HepG2 (cell line): Measurements from ENCODE around the gene TNFSF13. TPM values are rescaled to one million over a fixed set of nuclear protein-coding genes. Genes with fewer than 3 reads are reported as not detected.

Experiments used
- ATM ChIP-seq: fragments of 450-650 bp; IDR thresholded peaks from 2 replicates; pipeline ENCODE4 v1.7.1; 2017; ENCODE audit warnings: mild to moderate bottlenecking, borderline replicate concordance
- DNMT1 ChIP-seq: sonication (generic); formaldehyde crosslinking; IDR thresholded peaks from 2 replicates; pipeline ENCODE4 v1.5.1; 2020; ENCODE audit warnings: mild to moderate bottlenecking, missing genetic modification reagents
- PHF20 ChIP-seq: sonication (generic); formaldehyde crosslinking; IDR thresholded peaks from 2 replicates; pipeline ENCODE4 v1.5.0; 2020; ENCODE audit warnings: mild to moderate bottlenecking, missing genetic modification reagents
- ZBTB7A ChIP-seq: sonication (generic); formaldehyde crosslinking; IDR thresholded peaks from 2 replicates; pipeline ENCODE4 v1.8.0; 2022; ENCODE audit warnings: mild to moderate bottlenecking, missing genetic modification reagents
- ZFP36 ChIP-seq: fragments of 150-350 bp; IDR thresholded peaks from 2 replicates; pipeline ENCODE4 v1.6.1; 2018; ENCODE audit warnings: borderline replicate concordance, low read length, low read depth; ENCODE audit not compliant: partially characterized antibody
- ZFP82 ChIP-seq: sonication (generic); formaldehyde crosslinking; IDR thresholded peaks from 2 replicates; pipeline ENCODE4 v1.5.1; 2020; ENCODE audit warnings: mild to moderate bottlenecking, missing genetic modification reagents, borderline replicate concordance
- ZNF121 ChIP-seq: sonication (generic); formaldehyde crosslinking; IDR thresholded peaks from 2 replicates; pipeline ENCODE4 v1.5.0; 2020; ENCODE audit warnings: mild to moderate bottlenecking, missing genetic modification reagents
- ZNF441 ChIP-seq: sonication (generic); formaldehyde crosslinking; IDR thresholded peaks from 2 replicates; pipeline ENCODE4 v1.7.0; 2021; ENCODE audit warnings: missing genetic modification reagents, borderline replicate concordance
- ZNF724P ChIP-seq: sonication (generic); formaldehyde crosslinking; IDR thresholded peaks from 2 replicates; pipeline ENCODE4 v1.8.0; 2022; ENCODE audit warnings: missing genetic modification reagents, borderline replicate concordance
- polyA plus RNA-seq, 8 experiments: library from polyadenylated mRNA; depleted of rRNA in 3 of 8; stranded (reverse) in 7 of 8; unstranded in 1 of 8; fragments of >200 nt; fragmentation: Illumina TruSeq in 4 of 8; extraction: Trizol in 4 of 8; gene quantifications; 2 replicates each; pipeline versions ENCODE4 v1.2.1 to v1.2.3, GENCODE V29; 2011 to 2016; ENCODE audit warnings: low read depth in 4 of 8, missing spikeins in 1 of 8, mixed read lengths in 1 of 8; ENCODE audit not compliant: insufficient read depth in 1 of 8
- total RNA-seq, 5 experiments: library from RNA; depleted of rRNA; stranded (reverse); fragments of >200 nt; fragmentation: Illumina TruSeq; extraction: Trizol; gene quantifications; 2 replicates each; pipeline ENCODE4 v1.2.3, GENCODE V29; 2016; ENCODE audit warnings: low read depth in 1 of 5
- TF ChIP-seq, protein P1 (sequence below): fragments of 450-650 bp; IDR thresholded peaks from 2 replicates; pipeline ENCODE4 v1.6.1; 2016
- TF ChIP-seq, protein P2 (sequence below): sonication (generic); formaldehyde crosslinking; IDR thresholded peaks from 2 replicates; pipeline ENCODE4 v1.4.0; 2020; ENCODE audit warnings: mild to moderate bottlenecking, missing genetic modification reagents
- TF ChIP-seq, protein P3 (sequence below): sonication (generic); formaldehyde crosslinking; IDR thresholded peaks from 2 replicates; pipeline ENCODE4 v1.4.0; 2020; ENCODE audit warnings: missing genetic modification reagents; ENCODE audit errors: not compliant biosample characterization
- TF ChIP-seq, protein P4 (sequence below): sonication (generic); formaldehyde crosslinking; IDR thresholded peaks from 2 replicates; pipeline ENCODE4 v1.8.1; 2023; ENCODE audit warnings: missing genetic modification reagents, inconsistent platforms, borderline replicate concordance
- TF ChIP-seq, protein P5 (sequence below), 2 experiments: fragments of 450-650 bp in 1 of 2; sonication (generic) in 1 of 2; formaldehyde crosslinking; IDR thresholded peaks; 2 replicates each; pipeline versions ENCODE4 v1.5.0 to v1.8.0; 2020 to 2022; ENCODE audit warnings: mild to moderate bottlenecking in 1 of 2, missing genetic modification reagents in 1 of 2
- TF ChIP-seq, protein P6 (sequence below): IDR thresholded peaks from 2 replicates; pipeline ENCODE4 v1.4.0; 2020; ENCODE audit warnings: mild to moderate bottlenecking, missing genetic modification reagents
- TF ChIP-seq, protein P7 (sequence below): sonication (generic); formaldehyde crosslinking; IDR thresholded peaks from 2 replicates; pipeline ENCODE4 v1.8.1; 2023; ENCODE audit warnings: missing genetic modification reagents, mild to moderate bottlenecking, borderline replicate concordance
- TF ChIP-seq, protein P8 (sequence below): sonication (generic); formaldehyde crosslinking; conservative IDR thresholded peaks from 2 replicates; pipeline ENCODE4 v1.4.0; 2020; ENCODE audit warnings: missing genetic modification reagents

Gene TNFSF13
- total and polyA plus RNA-seq, 2 of the 13 experiments (the other 11 are each of a cell fraction or from before 2014, with no cell fraction given): 2.5 to 3.3 TPM

DNA sequence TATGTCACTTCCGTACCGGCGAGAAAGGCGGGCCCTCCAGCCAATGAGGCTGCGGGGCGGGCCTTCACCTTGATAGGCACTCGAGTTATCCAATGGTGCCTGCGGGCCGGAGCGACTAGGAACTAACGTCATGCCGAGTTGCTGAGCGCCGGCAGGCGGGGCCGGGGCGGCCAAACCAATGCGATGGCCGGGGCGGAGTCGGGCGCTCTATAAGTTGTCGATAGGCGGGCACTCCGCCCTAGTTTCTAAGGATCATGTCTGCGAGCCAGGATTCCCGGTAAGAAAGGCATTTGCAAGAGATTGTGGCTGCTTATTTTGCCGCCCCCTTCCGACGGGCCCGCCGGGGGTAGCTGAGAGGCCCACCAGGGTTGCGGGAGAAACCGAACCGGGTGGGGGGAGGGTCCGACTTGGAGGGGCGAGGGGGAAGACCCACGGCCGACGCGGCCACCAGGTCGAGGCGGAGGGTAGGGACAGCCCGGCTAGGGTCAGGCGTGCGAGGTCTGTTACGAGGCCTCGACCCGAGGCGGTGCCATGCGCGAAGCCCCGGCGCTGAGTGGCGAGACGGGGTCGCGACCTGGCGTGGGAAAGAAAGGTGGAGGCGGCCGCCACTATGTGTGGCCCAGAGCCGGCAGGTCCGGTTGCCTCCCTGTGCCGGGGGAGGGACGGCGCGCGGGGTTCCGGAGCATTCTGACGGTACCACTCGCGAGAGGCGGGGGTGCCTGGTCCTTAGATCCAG lies 14.2 kb downstream of the TNFSF13 start (continued):
- TF ChIP-seq, protein P1, sequence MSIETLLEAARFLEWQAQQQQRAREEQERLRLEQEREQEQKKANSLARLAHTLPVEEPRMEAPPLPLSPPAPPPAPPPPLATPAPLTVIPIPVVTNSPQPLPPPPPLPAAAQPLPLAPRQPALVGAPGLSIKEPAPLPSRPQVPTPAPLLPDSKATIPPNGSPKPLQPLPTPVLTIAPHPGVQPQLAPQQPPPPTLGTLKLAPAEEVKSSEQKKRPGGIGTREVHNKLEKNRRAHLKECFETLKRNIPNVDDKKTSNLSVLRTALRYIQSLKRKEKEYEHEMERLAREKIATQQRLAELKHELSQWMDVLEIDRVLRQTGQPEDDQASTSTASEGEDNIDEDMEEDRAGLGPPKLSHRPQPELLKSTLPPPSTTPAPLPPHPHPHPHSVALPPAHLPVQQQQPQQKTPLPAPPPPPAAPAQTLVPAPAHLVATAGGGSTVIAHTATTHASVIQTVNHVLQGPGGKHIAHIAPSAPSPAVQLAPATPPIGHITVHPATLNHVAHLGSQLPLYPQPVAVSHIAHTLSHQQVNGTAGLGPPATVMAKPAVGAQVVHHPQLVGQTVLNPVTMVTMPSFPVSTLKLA: no peak
- TF ChIP-seq, protein P2, sequence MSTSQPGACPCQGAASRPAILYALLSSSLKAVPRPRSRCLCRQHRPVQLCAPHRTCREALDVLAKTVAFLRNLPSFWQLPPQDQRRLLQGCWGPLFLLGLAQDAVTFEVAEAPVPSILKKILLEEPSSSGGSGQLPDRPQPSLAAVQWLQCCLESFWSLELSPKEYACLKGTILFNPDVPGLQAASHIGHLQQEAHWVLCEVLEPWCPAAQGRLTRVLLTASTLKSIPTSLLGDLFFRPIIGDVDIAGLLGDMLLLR (CRISPR knock-in tag): no peak
- TF ChIP-seq PHF20 (CRISPR knock-in tag) (no peak), ZFP82 (peak; percentile 62; the same call in 1 of the 2 replicates), ZNF724P (CRISPR knock-in tag) (0 out of 2 replicates have a peak, but pooled peaks have one; percentile 43), ZNF121 (peak; percentile 57; the same call in 1 of the 2 replicates), DNMT1 (no peak), ZFP36 (no peak), ZNF441 (peak; percentile 20; the same call in 1 of the 2 replicates), ZBTB7A (CRISPR knock-in tag) (no peak), ATM (no peak)
- TF ChIP-seq, protein P3, sequence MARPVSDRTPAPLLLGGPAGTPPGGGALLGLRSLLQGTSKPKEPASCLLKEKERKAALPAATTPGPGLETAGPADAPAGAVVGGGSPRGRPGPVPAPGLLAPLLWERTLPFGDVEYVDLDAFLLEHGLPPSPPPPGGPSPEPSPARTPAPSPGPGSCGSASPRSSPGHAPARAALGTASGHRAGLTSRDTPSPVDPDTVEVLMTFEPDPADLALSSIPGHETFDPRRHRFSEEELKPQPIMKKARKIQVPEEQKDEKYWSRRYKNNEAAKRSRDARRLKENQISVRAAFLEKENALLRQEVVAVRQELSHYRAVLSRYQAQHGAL (CRISPR knock-in tag): peak; percentile 26
- TF ChIP-seq, protein P4, sequence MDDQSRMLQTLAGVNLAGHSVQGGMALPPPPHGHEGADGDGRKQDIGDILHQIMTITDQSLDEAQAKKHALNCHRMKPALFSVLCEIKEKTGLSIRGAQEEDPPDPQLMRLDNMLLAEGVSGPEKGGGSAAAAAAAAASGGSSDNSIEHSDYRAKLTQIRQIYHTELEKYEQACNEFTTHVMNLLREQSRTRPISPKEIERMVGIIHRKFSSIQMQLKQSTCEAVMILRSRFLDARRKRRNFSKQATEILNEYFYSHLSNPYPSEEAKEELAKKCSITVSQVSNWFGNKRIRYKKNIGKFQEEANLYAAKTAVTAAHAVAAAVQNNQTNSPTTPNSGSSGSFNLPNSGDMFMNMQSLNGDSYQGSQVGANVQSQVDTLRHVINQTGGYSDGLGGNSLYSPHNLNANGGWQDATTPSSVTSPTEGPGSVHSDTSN (CRISPR knock-in tag): peak; percentile 98
- TF ChIP-seq, protein P5, sequence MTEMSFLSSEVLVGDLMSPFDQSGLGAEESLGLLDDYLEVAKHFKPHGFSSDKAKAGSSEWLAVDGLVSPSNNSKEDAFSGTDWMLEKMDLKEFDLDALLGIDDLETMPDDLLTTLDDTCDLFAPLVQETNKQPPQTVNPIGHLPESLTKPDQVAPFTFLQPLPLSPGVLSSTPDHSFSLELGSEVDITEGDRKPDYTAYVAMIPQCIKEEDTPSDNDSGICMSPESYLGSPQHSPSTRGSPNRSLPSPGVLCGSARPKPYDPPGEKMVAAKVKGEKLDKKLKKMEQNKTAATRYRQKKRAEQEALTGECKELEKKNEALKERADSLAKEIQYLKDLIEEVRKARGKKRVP (CRISPR knock-in tag; IDR thresholded peaks at IDR 0.05): peak in 1 of 2 experiments; percentile 75; a peak in 2 of 4 replicates
- TF ChIP-seq, protein P6, sequence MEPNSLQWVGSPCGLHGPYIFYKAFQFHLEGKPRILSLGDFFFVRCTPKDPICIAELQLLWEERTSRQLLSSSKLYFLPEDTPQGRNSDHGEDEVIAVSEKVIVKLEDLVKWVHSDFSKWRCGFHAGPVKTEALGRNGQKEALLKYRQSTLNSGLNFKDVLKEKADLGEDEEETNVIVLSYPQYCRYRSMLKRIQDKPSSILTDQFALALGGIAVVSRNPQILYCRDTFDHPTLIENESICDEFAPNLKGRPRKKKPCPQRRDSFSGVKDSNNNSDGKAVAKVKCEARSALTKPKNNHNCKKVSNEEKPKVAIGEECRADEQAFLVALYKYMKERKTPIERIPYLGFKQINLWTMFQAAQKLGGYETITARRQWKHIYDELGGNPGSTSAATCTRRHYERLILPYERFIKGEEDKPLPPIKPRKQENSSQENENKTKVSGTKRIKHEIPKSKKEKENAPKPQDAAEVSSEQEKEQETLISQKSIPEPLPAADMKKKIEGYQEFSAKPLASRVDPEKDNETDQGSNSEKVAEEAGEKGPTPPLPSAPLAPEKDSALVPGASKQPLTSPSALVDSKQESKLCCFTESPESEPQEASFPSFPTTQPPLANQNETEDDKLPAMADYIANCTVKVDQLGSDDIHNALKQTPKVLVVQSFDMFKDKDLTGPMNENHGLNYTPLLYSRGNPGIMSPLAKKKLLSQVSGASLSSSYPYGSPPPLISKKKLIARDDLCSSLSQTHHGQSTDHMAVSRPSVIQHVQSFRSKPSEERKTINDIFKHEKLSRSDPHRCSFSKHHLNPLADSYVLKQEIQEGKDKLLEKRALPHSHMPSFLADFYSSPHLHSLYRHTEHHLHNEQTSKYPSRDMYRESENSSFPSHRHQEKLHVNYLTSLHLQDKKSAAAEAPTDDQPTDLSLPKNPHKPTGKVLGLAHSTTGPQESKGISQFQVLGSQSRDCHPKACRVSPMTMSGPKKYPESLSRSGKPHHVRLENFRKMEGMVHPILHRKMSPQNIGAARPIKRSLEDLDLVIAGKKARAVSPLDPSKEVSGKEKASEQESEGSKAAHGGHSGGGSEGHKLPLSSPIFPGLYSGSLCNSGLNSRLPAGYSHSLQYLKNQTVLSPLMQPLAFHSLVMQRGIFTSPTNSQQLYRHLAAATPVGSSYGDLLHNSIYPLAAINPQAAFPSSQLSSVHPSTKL (CRISPR knock-in tag): no peak; the same call in 1 of the 2 replicates
- TF ChIP-seq, protein P7, sequence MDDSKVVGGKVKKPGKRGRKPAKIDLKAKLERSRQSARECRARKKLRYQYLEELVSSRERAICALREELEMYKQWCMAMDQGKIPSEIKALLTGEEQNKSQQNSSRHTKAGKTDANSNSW (CRISPR knock-in tag): no peak
- TF ChIP-seq, protein P8, sequence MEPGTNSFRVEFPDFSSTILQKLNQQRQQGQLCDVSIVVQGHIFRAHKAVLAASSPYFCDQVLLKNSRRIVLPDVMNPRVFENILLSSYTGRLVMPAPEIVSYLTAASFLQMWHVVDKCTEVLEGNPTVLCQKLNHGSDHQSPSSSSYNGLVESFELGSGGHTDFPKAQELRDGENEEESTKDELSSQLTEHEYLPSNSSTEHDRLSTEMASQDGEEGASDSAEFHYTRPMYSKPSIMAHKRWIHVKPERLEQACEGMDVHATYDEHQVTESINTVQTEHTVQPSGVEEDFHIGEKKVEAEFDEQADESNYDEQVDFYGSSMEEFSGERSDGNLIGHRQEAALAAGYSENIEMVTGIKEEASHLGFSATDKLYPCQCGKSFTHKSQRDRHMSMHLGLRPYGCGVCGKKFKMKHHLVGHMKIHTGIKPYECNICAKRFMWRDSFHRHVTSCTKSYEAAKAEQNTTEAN (CRISPR knock-in tag): peak; percentile 14; the same call in 1 of the 2 replicates
